Activated B cell treated with CpG ODN at 0.5 μM for 24 hours (primary cell): Measurements from ENCODE around the gene RPN2. TPM values are rescaled to one million over a fixed set of nuclear protein-coding genes. Genes with fewer than 3 reads are reported as not detected.

ENCODE experiments used
- ATAC-seq: fragments of 200-7000 bp; cut with Tn5 transposase; one replicate; pipeline ENCODE4 v1.10.0; 2021; ENCODE audit warnings: low read depth, mild to moderate bottlenecking, moderate library complexity
- CTCF ChIA-PET: fragments of 350-600 bp; sonication (Branson Sonifier 250); formaldehyde crosslinking; loops from one replicate; lab custom pipeline; 2021; ENCODE audit warnings: antibody characterized with exemption; lab: Charles Lee
- POLR2A ChIA-PET: fragments of 350-600 bp; sonication (Branson Sonifier 250); formaldehyde crosslinking; loops from one replicate; lab custom pipeline; 2021; ENCODE audit warnings: antibody characterized with exemption; lab: Charles Lee
- DNase-seq: peaks from one replicate; pipeline ENCODE4 v3.0.0; 2022
- H3K27ac Mint-ChIP-seq: one replicate; pipeline ENCODE4 v1.8.0; 2020; ENCODE audit warnings: mixed read lengths
- H3K27me3 Mint-ChIP-seq: one replicate; pipeline ENCODE4 v1.8.0; 2021; ENCODE audit warnings: mixed read lengths
- H3K36me3 Mint-ChIP-seq: one replicate; pipeline ENCODE4 v1.8.0; 2021; ENCODE audit warnings: low read depth, mixed read lengths
- H3K4me1 Mint-ChIP-seq: one replicate; pipeline ENCODE4 v1.8.0; 2021; ENCODE audit warnings: mixed read lengths
- H3K4me3 Mint-ChIP-seq: one replicate; pipeline ENCODE4 v1.8.0; 2020; ENCODE audit warnings: mild to moderate bottlenecking, mixed read lengths
- H3K9me3 Mint-ChIP-seq: one replicate; pipeline ENCODE4 v1.8.0; 2020; ENCODE audit warnings: mixed read lengths
- intact Hi-C: fragments of 100-400 bp; cut with micrococcal nuclease; formaldehyde crosslinking; loops from one replicate; pipeline ENCODE4 v1.15.1; 2024
- total RNA-seq: library from RNA; stranded (reverse); gene quantifications from 2 replicates; pipeline ENCODE4 v1.2.3, GENCODE V29; 2022
- TF ChIP-seq, protein P1 (sequence below): fragments of 200-600 bp; IDR thresholded peaks from one replicate; pipeline ENCODE4 v1.8.0; 2022; ENCODE audit warnings: antibody characterized with exemption, mild to moderate bottlenecking

The RPN2 gene
- total RNA-seq = 106 and 109 TPM in 2 replicates

DNA sequence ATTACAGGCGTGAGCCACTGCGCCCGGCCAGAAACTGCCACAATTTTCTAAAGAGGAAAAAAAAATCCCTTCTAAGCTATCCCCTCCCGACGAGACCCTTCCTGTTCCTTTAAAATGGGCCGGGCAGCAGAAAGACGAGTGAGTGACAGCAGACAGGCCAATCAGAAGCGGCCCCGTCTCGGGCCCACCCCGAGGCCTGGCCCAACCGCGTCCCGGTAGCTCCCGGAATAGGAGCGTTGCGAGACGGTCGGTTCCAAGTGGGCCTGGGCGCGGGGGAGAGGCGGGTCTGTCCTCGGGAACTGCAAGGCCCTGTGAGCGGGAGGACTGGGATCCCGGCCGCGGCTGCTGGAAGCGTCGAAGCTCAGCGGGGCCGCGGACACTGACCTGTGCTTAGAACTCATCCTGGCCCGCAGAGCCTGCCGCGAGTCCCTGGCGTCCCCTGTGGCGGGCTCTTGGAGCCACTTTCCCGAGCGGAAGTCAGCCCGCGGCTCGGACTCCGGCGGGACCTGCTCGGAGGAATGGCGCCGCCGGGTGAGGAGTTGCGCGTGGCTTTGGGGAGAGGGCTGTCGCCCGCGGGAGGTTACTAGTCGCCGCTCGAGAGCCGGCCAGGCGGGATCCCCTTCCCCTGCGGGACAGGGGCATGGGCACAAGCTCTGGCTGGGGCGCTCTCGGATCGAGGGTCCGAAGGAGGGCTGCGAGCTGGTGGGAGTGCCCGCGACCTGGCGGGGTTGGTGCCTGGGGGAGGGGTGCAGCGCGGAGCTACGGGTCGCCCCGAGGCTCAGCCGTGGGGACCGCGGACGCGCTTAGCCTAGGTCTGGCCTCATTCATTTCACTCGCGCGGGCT, at the start of gene RPN2, which contains the start of gene MROH8:
Gene RPN2, plus strand, starts transcription at position 492 of the 844 bp plus-strand sequence. Its CDS starts 27 bp downstream, at position 519.
Gene MROH8, minus strand, starts transcription at position 710 of the 844 bp plus-strand sequence.
- Mint-ChIP-seq H3K4me3 (peak within 1 kb of the TSS; percentile 98), H3K27ac (peak within 1 kb of the TSS; percentile 99)
- CTCF ChIA-PET = interaction anchor here (0.9 to 4.0 kb wide), 6 partner anchors 12 to 356 kb away, joined by 3 to 48 read pairs (median 4); no protein-coding TSS in a partner anchor

DNA sequence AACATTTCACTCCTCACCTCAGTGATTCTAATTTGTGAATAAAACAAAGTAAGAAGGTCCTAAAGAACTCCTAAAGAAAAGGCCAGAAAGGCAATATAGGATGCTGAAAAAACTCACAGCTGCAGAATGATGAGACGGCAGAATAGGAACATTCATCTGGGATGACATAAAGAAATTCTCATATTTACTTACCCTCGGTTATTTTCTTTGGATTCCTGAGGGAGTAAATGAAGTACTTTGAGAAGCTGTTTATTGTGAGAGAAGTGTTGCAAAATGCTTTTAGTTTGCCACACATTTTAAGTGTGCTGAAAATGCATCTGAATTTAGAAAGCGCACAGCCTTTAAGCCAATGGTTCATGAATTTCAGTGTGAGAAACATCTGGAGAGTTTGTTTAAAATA, 47.6 kb upstream of the RPN2 start:
- intact Hi-C loops = no loop called here
- H3K9me3 Mint-ChIP-seq = no peaks in the 10 kb centered on the region
- H3K36me3 Mint-ChIP-seq = no peaks in the 10 kb centered on the region
- ChIA-PET POLR2A (interaction anchor here (0.5 kb wide), 1 partner anchor 58 kb away, joined by 3 read pairs; no protein-coding TSS in a partner anchor), CTCF (no interaction called here)
- H3K4me1 Mint-ChIP-seq = no peaks in the 10 kb centered on the region
- TF ChIP-seq, protein P1, sequence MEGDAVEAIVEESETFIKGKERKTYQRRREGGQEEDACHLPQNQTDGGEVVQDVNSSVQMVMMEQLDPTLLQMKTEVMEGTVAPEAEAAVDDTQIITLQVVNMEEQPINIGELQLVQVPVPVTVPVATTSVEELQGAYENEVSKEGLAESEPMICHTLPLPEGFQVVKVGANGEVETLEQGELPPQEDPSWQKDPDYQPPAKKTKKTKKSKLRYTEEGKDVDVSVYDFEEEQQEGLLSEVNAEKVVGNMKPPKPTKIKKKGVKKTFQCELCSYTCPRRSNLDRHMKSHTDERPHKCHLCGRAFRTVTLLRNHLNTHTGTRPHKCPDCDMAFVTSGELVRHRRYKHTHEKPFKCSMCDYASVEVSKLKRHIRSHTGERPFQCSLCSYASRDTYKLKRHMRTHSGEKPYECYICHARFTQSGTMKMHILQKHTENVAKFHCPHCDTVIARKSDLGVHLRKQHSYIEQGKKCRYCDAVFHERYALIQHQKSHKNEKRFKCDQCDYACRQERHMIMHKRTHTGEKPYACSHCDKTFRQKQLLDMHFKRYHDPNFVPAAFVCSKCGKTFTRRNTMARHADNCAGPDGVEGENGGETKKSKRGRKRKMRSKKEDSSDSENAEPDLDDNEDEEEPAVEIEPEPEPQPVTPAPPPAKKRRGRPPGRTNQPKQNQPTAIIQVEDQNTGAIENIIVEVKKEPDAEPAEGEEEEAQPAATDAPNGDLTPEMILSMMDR = no peak
- H3K27ac Mint-ChIP-seq = no peak overlapping the region
- DNase-seq (no peak), ATAC-seq (no peak)
- no peak overlapping the region for H3K4me3 Mint-ChIP-seq
- no peaks in the 10 kb centered on the region for H3K27me3 Mint-ChIP-seq

More for the DNA sequence above, at the start of gene RPN2, which contains the start of gene MROH8:
- POLR2A ChIA-PET = interaction anchor here (0.6 to 2.6 kb wide), 35 partner anchors 11 to 1627 kb away, joined by 3 to 31 read pairs (median 4); partner anchors contain the start of genes AAR2, BLCAP, MANBAL and PPP1R16B
- no peaks in the 10 kb centered on the region for H3K9me3 Mint-ChIP-seq
- intact Hi-C loops = loop anchor here (1.0 to 2.0 kb wide), 10 partner anchors 16 to 1406 kb away; partner anchors contain the start of genes MANBAL, PHF20, RPRD1B and SAMHD1
- ATAC-seq = peak; percentile 91
- TF ChIP-seq, protein P1 = no peak
- H3K36me3 Mint-ChIP-seq = peaks cover 28% of the 10 kb centered on the region
- peak; percentile 88 for DNase-seq
- no peaks in the 10 kb centered on the region for H3K27me3 Mint-ChIP-seq
- H3K4me1 Mint-ChIP-seq = peaks cover 45% of the 10 kb centered on the region

DNA sequence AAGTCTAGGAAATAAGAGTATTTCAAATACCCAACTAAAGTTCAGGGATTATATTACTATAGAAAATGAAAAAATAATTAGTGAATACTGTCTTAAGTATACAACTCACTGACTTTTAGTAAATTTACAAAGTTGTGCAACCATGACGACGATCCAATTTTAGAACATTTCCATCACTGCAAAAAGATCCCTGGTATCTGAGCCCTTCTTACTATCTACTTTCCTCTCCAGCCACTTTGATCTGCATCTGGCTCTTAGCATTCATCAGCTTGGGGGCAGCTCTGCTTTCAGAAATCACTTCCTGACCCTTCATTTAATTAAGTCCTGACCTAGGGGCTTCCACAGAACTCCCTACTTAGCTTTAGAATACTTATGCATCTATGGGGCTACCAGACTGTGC, 45.2 kb upstream of the RPN2 start:
- ATAC-seq (no peak), DNase-seq (no peak)
- H3K36me3 Mint-ChIP-seq = no peaks in the 10 kb centered on the region
- TF ChIP-seq, protein P1 = no peak
- H3K9me3 Mint-ChIP-seq = no peaks in the 10 kb centered on the region
- H3K4me3 Mint-ChIP-seq = no peak overlapping the region
- ChIA-PET POLR2A (no interaction called here), CTCF (no interaction called here)
- no peak overlapping the region for H3K27ac Mint-ChIP-seq
- intact Hi-C loops = no loop called here
- no peaks in the 10 kb centered on the region for H3K4me1 Mint-ChIP-seq
- H3K27me3 Mint-ChIP-seq = no peaks in the 10 kb centered on the region

DNA sequence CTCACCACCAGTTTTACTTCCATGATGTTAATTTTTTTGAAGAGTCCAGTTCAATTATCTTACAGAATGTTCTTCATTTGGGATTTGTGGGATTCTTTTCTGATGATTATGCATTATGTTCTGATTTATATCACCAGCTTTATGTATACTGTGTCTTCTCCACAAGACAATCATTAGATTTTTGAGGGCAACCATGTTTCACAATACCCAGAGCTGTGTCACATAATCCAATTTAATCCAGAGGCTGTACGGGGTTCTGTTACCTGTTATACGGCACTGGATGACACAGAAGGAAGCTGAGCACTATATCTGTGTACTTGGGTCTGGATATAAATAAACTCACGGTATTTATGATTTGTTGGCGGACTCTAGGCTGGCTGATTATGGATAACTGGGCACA, 41.6 kb upstream of the RPN2 start:
- no peaks in the 10 kb centered on the region for H3K9me3 Mint-ChIP-seq
- ChIA-PET CTCF (interaction anchor here (0.6 kb wide), 1 partner anchor 52 kb away, joined by 4 read pairs; no protein-coding TSS in a partner anchor), POLR2A (no interaction called here)
- intact Hi-C loops = no loop called here
- H3K4me3 Mint-ChIP-seq = no peak overlapping the region
- DNase-seq (no peak), ATAC-seq (no peak)
- TF ChIP-seq, protein P1 = no peak
- H3K27ac Mint-ChIP-seq = no peak overlapping the region
- H3K27me3 Mint-ChIP-seq = no peaks in the 10 kb centered on the region
- no peaks in the 10 kb centered on the region for H3K36me3 Mint-ChIP-seq
- no peaks in the 10 kb centered on the region for H3K4me1 Mint-ChIP-seq

DNA sequence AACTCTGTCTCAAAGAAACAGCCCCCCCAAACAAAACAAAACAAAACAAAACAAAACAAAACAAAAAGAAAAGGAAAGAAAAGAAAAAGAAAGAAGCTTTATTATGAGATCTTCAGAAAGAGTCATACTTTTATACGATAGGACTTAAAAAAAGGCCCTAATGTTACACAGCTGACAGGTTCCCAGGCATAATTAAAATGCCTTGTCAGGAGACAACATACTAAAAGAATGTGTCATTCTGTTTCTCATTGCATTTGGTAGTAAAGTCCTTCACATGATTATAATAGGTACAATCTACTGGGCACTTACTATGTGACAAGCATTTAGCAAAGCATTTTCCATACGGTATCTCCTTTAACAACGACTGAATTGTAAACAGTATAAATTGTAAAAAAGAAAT, 36.4 kb upstream of the RPN2 start:
- Mint-ChIP-seq H3K4me1 (no peaks in the 10 kb centered on the region), H3K27ac (no peak overlapping the region), H3K4me3 (no peak overlapping the region), H3K27me3 (no peaks in the 10 kb centered on the region), H3K9me3 (no peaks in the 10 kb centered on the region), H3K36me3 (no peaks in the 10 kb centered on the region)
- intact Hi-C loops = no loop called here
- ChIA-PET POLR2A (no interaction called here), CTCF (no interaction called here)
- TF ChIP-seq, protein P1 = no peak
- DNase-seq (no peak), ATAC-seq (no peak)
